GM12878 (cell line): Measurements from ENCODE around the gene STK17A. TPM values are rescaled to one million over a fixed set of nuclear protein-coding genes. Genes with fewer than 3 reads are reported as not detected.

Experiments used
- ATAC-seq: fragments of 200-7000 bp; cut with Tn5 transposase; 3 replicates; pipeline ENCODE4 v1.9.1; 2020; ENCODE audit warnings: mild to moderate bottlenecking, moderate library complexity
- BruUV-seq: library from RNA; stranded (reverse); fragments of 400-500 nt; replicated peaks from 2 replicates; lab custom pipeline; 2021; lab: Mats Ljungman, UMichigan
- CTCF ChIA-PET: fragments of 300-600 bp; sonication (Branson Sonifier 250); formaldehyde crosslinking; extraction: SDS; loops from one replicate; lab custom pipeline; 2021; ENCODE audit warnings: inconsistent platforms; lab: Yijun Ruan, JAX
- POLR2A ChIA-PET: fragments of 350-600 bp; formaldehyde crosslinking; extraction: SDS; loops from one replicate; lab custom pipeline; 2021; ENCODE audit warnings: inconsistent platforms; lab: Charles Lee
- RAD21 ChIA-PET: fragments of 300-600 bp; sonication (Branson Sonifier 250); formaldehyde crosslinking; loops from one replicate; lab custom pipeline; 2023; ENCODE audit warnings: antibody characterized with exemption; ENCODE audit not compliant: unreplicated experiment; lab: Charles Lee
- SMC1A ChIA-PET: fragments of 300-600 bp; sonication (Branson Sonifier 250); formaldehyde crosslinking; loops from one replicate; lab custom pipeline; 2023; ENCODE audit not compliant: unreplicated experiment, uncharacterized antibody; lab: Charles Lee
- DNase-seq: peaks from one replicate; pipeline ENCODE4 v3.0.0-alpha.2; 2011; ENCODE audit warnings: low read depth, low spot score
- FAIRE-seq: peaks from 3 replicates; lab custom pipeline; 2011; peaks lifted over from hg19 to GRCh38; lab: Jason Lieb, UNC
- H2AFZ ChIP-seq: 2 replicates; pipeline ENCODE4 v1.6.0; 2011; ENCODE audit warnings: low read depth, low read length, control low read depth; ENCODE audit not compliant: control insufficient read depth
- H3K27ac ChIP-seq: 2 replicates; pipeline ENCODE4 v1.5.1; 2011; ENCODE audit warnings: control low read depth; ENCODE audit not compliant: control insufficient read depth, insufficient read depth
- H3K27me3 ChIP-seq, 2 experiments: replicated peaks in 1 of 2; 2 replicates each; pipeline versions ENCODE4 v1.6.0 to v1.6.1; 2011; ENCODE audit warnings: low read length in 1 of 2; ENCODE audit not compliant: control insufficient read depth in 2 of 2, insufficient read depth in 2 of 2
- H3K36me3 ChIP-seq, 2 experiments: 2 replicates each; pipeline ENCODE4 v1.5.1; 2011; ENCODE audit warnings: low read length in 1 of 2; ENCODE audit not compliant: control insufficient read depth in 2 of 2, insufficient read depth in 2 of 2
- H3K4me1 ChIP-seq: 2 replicates; pipeline ENCODE4 v1.6.1; 2011; ENCODE audit warnings: mild to moderate bottlenecking, low read length, moderate library complexity, mixed read lengths; ENCODE audit not compliant: control insufficient read depth, insufficient read depth
- H3K4me2 ChIP-seq: 2 replicates; pipeline ENCODE4 v1.6.0; 2011; ENCODE audit warnings: control low read depth; ENCODE audit not compliant: control insufficient read depth, insufficient read depth
- H3K4me3 ChIP-seq: fragments of 200-600 bp; sonication (generic); 2 replicates; pipeline ENCODE4 v1.5.1; 2016
- H3K79me2 ChIP-seq: 2 replicates; pipeline ENCODE4 v1.6.0; 2011; ENCODE audit warnings: low read length; ENCODE audit not compliant: control insufficient read depth, insufficient read depth
- H3K9ac ChIP-seq: 2 replicates; pipeline ENCODE4 v1.8.0; 2011; ENCODE audit warnings: low read length, control low read depth, mixed read lengths; ENCODE audit not compliant: control insufficient read depth, insufficient read depth
- H3K9me3 ChIP-seq: replicated peaks from 3 replicates; pipeline ENCODE4 v1.5.1; 2011; ENCODE audit warnings: mild to moderate bottlenecking, low read length; ENCODE audit not compliant: control insufficient read depth, insufficient read depth
- H4K20me1 ChIP-seq: 2 replicates; pipeline ENCODE4 v1.6.0; 2011; ENCODE audit not compliant: control insufficient read depth, insufficient read depth
- BACH1 ChIP-seq: fragments of 450-650 bp; IDR thresholded peaks from 2 replicates; pipeline ENCODE4 v1.6.1; 2017; ENCODE audit warnings: mild to moderate bottlenecking, borderline replicate concordance
- CEBPB ChIP-seq, 2 experiments: fragments of 150-350 bp in 1 of 2; IDR thresholded peaks; 2 replicates each; pipeline ENCODE4 v1.6.1; 2012 to 2014; ENCODE audit warnings: low read depth in 2 of 2, low read length in 2 of 2, borderline replicate concordance in 1 of 2, inconsistent platforms in 1 of 2
- LARP7 ChIP-seq: fragments of 450-650 bp; IDR thresholded peaks from 2 replicates; pipeline ENCODE4 v1.6.1; 2017; ENCODE audit warnings: mild to moderate bottlenecking
- NFYB ChIP-seq: IDR thresholded peaks from 2 replicates; pipeline ENCODE4 v1.6.1; 2011; ENCODE audit warnings: low read depth, mild to moderate bottlenecking, low read length, improper control_type of control experiment, moderate library complexity; ENCODE audit not compliant: insufficient read depth
- SPI1 ChIP-seq: IDR thresholded peaks from 2 replicates; pipeline ENCODE4 v1.6.1; 2011; ENCODE audit warnings: low read depth, mild to moderate bottlenecking, low read length, moderate library complexity, borderline replicate concordance; ENCODE audit not compliant: insufficient read depth
- YY1 ChIP-seq: IDR thresholded peaks from 2 replicates; pipeline ENCODE4 v1.6.1; 2011; ENCODE audit warnings: low read depth, mild to moderate bottlenecking, low read length
- WGBS: methylation state at CpG from one replicate; pipeline ENCODE4 v1.1.6; 2016; ENCODE audit warnings: low lambda C conversion rate; ENCODE audit not compliant: insufficient replicate concordance, insufficient coverage; ENCODE audit errors: missing lambda C conversion rate; 5-methylcytosine and 5-hydroxymethylcytosine counted together
- in situ Hi-C: fragments of 300-500 bp; cut with MboI; formaldehyde crosslinking; loops from 9 replicates; pipeline ENCODE4 v1.14.3; 2018; ENCODE audit warnings: mixed read lengths
- intact Hi-C: fragments of 100-400 bp; cut with micrococcal nuclease; formaldehyde crosslinking; loops from one replicate; pipeline ENCODE4 v1.14.2; 2022; ENCODE audit not compliant: unreplicated experiment
- polyA plus RNA-seq, 11 experiments: library from polyadenylated mRNA; depleted of rRNA in 4 of 11; unstranded in 6 of 11; stranded (reverse) in 5 of 11; fragments of >200 nt; fragmentation: Nextera tagmentation in 4 of 11; fragmentation: Illumina TruSeq in 1 of 11; extraction: Ambion mirVana in 4 of 11; extraction: Trizol in 1 of 11; gene quantifications; 1 replicate in 1 of 11; 2 replicates in 10 of 11; pipeline versions ENCODE4 v1.2.1 to v1.2.3, GENCODE V29; 2011 to 2016; ENCODE audit warnings: inconsistent platforms in 2 of 11, missing spikeins in 2 of 11, low read depth in 1 of 11
- total RNA-seq, 4 experiments: library from RNA; depleted of rRNA in 3 of 4; stranded (reverse); fragments of >200 nt in 3 of 4; fragmentation: Illumina TruSeq in 1 of 4; extraction: Trizol in 1 of 4; gene quantifications; 2 replicates each; pipeline versions ENCODE4 v1.2.1 to v1.2.3, GENCODE V29; 2013 to 2021
- TF ChIP-seq, protein P1 (sequence below), 3 experiments: IDR thresholded peaks in 2 of 3; conservative IDR thresholded peaks in 1 of 3; 2 replicates each; pipeline ENCODE4 v1.5.1; 2011; ENCODE audit warnings: low read depth in 3 of 3, low read length in 3 of 3, mild to moderate bottlenecking in 3 of 3, control low read depth in 2 of 3, moderate library complexity in 2 of 3, inconsistent platforms in 1 of 3, mixed read lengths in 1 of 3; ENCODE audit not compliant: control insufficient read depth in 2 of 3, insufficient read depth in 1 of 3; ENCODE audit errors: extremely low read depth in 1 of 3
- TF ChIP-seq, protein P2 (sequence below): fragments of 450-650 bp; formaldehyde crosslinking; IDR thresholded peaks from 2 replicates; pipeline ENCODE4 v1.5.0; 2022; ENCODE audit warnings: mild to moderate bottlenecking, missing genetic modification characterization
- TF ChIP-seq, protein P3 (sequence below): fragments of 450-650 bp; formaldehyde crosslinking; IDR thresholded peaks from 2 replicates; pipeline ENCODE4 v1.4.0; 2020; ENCODE audit warnings: mild to moderate bottlenecking, moderate library complexity

STK17A gene
- total and polyA plus RNA-seq, 10 of the 15 experiments (the other 5 are each of a cell fraction or from before 2014, with no cell fraction given), result 18.5 to 91.6 (median 70.8) TPM

DNA sequence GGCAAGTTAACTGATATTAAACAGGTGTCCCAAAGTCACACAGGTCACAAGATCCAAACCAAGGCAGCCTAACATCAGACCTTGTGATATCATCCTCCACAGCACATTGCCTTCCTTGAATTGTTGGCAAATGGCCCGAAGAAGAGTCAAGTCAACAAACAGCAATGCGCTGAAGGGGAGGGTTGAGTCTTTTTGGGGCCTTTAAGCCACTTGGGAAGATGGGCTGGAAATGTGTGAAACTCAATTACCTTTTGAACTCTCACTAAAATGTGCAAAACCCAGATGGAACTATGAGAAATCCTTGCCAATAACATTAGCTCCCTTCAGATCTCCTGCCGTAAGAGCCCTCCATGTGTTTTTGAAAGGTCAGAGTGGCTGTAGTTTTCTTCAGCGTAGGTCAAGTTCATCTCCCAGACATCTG, 47.9 kb upstream of the STK17A start:
- Histone ChIP-seq H3K4me2 (no peak overlapping the region), H3K79me2 (no peaks in the 10 kb centered on the region), H3K9me3 (no peaks in the 10 kb centered on the region), H3K4me3 (no peak overlapping the region), H4K20me1 (no peaks in the 10 kb centered on the region), H3K36me3 (no peaks in the 10 kb centered on the region), H3K4me1 (no peaks in the 10 kb centered on the region), H3K27me3 (no peaks in the 10 kb centered on the region; a peak in 1 of 4 replicates), H3K9ac (no peak overlapping the region), H3K27ac (no peak overlapping the region), H2AFZ (no peak overlapping the region)
- ATAC-seq, result no peak
- POLR2A ChIA-PET, result no interaction called here
- no peak for TF ChIP-seq SPI1
- TF ChIP-seq YY1, result no peak
- TF ChIP-seq, protein P1, sequence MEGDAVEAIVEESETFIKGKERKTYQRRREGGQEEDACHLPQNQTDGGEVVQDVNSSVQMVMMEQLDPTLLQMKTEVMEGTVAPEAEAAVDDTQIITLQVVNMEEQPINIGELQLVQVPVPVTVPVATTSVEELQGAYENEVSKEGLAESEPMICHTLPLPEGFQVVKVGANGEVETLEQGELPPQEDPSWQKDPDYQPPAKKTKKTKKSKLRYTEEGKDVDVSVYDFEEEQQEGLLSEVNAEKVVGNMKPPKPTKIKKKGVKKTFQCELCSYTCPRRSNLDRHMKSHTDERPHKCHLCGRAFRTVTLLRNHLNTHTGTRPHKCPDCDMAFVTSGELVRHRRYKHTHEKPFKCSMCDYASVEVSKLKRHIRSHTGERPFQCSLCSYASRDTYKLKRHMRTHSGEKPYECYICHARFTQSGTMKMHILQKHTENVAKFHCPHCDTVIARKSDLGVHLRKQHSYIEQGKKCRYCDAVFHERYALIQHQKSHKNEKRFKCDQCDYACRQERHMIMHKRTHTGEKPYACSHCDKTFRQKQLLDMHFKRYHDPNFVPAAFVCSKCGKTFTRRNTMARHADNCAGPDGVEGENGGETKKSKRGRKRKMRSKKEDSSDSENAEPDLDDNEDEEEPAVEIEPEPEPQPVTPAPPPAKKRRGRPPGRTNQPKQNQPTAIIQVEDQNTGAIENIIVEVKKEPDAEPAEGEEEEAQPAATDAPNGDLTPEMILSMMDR (IDR thresholded peaks at IDR 0.05 in 2 of 3, conservative IDR thresholded peaks at IDR 0.05 in 1 of 3; ENCODE audit: control insufficient read depth in 2 of 3, extremely low read depth in 1 of 3, insufficient read depth in 1 of 3, low read depth in 3 of 3, low read length in 3 of 3), result no peak
- TF ChIP-seq, protein P2, sequence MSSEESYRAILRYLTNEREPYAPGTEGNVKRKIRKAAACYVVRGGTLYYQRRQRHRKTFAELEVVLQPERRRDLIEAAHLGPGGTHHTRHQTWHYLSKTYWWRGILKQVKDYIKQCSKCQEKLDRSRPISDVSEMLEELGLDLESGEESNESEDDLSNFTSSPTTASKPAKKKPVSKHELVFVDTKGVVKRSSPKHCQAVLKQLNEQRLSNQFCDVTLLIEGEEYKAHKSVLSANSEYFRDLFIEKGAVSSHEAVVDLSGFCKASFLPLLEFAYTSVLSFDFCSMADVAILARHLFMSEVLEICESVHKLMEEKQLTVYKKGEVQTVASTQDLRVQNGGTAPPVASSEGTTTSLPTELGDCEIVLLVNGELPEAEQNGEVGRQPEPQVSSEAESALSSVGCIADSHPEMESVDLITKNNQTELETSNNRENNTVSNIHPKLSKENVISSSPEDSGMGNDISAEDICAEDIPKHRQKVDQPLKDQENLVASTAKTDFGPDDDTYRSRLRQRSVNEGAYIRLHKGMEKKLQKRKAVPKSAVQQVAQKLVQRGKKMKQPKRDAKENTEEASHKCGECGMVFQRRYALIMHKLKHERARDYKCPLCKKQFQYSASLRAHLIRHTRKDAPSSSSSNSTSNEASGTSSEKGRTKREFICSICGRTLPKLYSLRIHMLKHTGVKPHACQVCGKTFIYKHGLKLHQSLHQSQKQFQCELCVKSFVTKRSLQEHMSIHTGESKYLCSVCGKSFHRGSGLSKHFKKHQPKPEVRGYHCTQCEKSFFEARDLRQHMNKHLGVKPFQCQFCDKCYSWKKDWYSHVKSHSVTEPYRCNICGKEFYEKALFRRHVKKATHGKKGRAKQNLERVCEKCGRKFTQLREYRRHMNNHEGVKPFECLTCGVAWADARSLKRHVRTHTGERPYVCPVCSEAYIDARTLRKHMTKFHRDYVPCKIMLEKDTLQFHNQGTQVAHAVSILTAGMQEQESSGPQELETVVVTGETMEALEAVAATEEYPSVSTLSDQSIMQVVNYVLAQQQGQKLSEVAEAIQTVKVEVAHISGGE (CRISPR knock-in tag), result no peak
- no peak for TF ChIP-seq LARP7
- no peak for TF ChIP-seq NFYB
- TF ChIP-seq BACH1, result no peak
- TF ChIP-seq, protein P3, sequence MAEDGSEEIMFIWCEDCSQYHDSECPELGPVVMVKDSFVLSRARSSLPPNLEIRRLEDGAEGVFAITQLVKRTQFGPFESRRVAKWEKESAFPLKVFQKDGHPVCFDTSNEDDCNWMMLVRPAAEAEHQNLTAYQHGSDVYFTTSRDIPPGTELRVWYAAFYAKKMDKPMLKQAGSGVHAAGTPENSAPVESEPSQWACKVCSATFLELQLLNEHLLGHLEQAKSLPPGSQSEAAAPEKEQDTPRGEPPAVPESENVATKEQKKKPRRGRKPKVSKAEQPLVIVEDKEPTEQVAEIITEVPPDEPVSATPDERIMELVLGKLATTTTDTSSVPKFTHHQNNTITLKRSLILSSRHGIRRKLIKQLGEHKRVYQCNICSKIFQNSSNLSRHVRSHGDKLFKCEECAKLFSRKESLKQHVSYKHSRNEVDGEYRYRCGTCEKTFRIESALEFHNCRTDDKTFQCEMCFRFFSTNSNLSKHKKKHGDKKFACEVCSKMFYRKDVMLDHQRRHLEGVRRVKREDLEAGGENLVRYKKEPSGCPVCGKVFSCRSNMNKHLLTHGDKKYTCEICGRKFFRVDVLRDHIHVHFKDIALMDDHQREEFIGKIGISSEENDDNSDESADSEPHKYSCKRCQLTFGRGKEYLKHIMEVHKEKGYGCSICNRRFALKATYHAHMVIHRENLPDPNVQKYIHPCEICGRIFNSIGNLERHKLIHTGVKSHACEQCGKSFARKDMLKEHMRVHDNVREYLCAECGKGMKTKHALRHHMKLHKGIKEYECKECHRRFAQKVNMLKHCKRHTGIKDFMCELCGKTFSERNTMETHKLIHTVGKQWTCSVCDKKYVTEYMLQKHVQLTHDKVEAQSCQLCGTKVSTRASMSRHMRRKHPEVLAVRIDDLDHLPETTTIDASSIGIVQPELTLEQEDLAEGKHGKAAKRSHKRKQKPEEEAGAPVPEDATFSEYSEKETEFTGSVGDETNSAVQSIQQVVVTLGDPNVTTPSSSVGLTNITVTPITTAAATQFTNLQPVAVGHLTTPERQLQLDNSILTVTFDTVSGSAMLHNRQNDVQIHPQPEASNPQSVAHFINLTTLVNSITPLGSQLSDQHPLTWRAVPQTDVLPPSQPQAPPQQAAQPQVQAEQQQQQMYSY (CRISPR knock-in tag), result no peak
- TF ChIP-seq CEBPB (IDR thresholded peaks at IDR 0.05; ENCODE audit: borderline replicate concordance in 1 of 2, low read depth in 2 of 2, low read length in 2 of 2), result no peak
- 66% methylated on average over 4 of the region's 4 CpGs for WGBS
- CTCF ChIA-PET, result interaction anchor here (1.0 kb wide), 1 partner anchor 31 kb away, joined by 3 read pairs; no protein-coding TSS in a partner anchor
- no TSS peak for BruUV-seq
- no peak for FAIRE-seq
- RAD21 ChIA-PET, result no interaction called here
- no peak for DNase-seq
- in situ Hi-C loops (no loop called here), intact Hi-C loops (no loop called here)
- SMC1A ChIA-PET, result no interaction called here
